Upper lobe of right lung (tissue), 1 donor: ENCODE data around the gene RAB11A. TPM values are rescaled to one million over a fixed set of nuclear protein-coding genes. Genes with fewer than 3 reads are reported as not detected.

Experiments
- ATAC-seq: fragments of 200-7000 bp; cut with Tn5 transposase; one replicate; pipeline ENCODE4 v1.9.1; 2020; ENCODE audit warnings: mild to moderate bottlenecking, moderate library complexity
- DNase-seq: peaks from one replicate; pipeline ENCODE4 v3.0.0-alpha.2; 2020
- H3K27ac ChIP-seq: fragments of 200-600 bp; one replicate; pipeline ENCODE4 v1.8.0; 2022
- H3K27me3 ChIP-seq: fragments of 200-600 bp; one replicate; pipeline ENCODE4 v1.8.0; 2022; ENCODE audit warnings: mild to moderate bottlenecking
- H3K36me3 ChIP-seq: fragments of 200-600 bp; one replicate; pipeline ENCODE4 v1.8.0; 2022
- H3K4me1 ChIP-seq: fragments of 200-600 bp; one replicate; pipeline ENCODE4 v1.8.0; 2022
- H3K4me3 ChIP-seq: fragments of 200-600 bp; one replicate; pipeline ENCODE4 v1.8.0; 2022; ENCODE audit warnings: mild to moderate bottlenecking
- H3K9me3 ChIP-seq: fragments of 200-600 bp; one replicate; pipeline ENCODE4 v1.8.0; 2022
- CTCF ChIP-seq: fragments of 200-600 bp; IDR thresholded peaks from one replicate; pipeline ENCODE4 v1.8.0; 2022; ENCODE audit warnings: antibody characterized with exemption
- intact Hi-C: fragments of 100-400 bp; cut with DNase I; formaldehyde crosslinking; loops from one replicate; pipeline ENCODE4 v1.11.0; 2022
- total RNA-seq: library from RNA; stranded (reverse); fragmentation: NEBNext Ultra II Directional; extraction: Animal tissue kit (Norgen Biotek cat#: 25700); gene quantifications from one replicate; pipeline ENCODE4 v1.2.1, GENCODE V29; 2021
- donor health status: DM: no; HTN: yes; CAD: no; lungs with severe emphysema.

The RAB11A gene
- total RNA-seq, 1 donor from 2014 or later, result 221 TPM

- intact Hi-C loops, result no loop called here
- TF ChIP-seq CTCF, result no peak
- DNase-seq (no peak), ATAC-seq (no peak)
- Histone ChIP-seq H3K4me3 (no peak overlapping the region), H3K27ac (no peak overlapping the region), H3K4me1 (no peaks in the 10 kb centered on the region), H3K27me3 (no peaks in the 10 kb centered on the region), H3K9me3 (no peaks in the 10 kb centered on the region), H3K36me3 (no peaks in the 10 kb centered on the region)
Measured at GRCh38 chr15:65851981-65852380, 17.3 kb upstream of the RAB11A start.

GRCh38 chr15:65856821-65857455 lies 12.4 kb upstream of the RAB11A start:
- no peak overlapping the region for H3K4me3 ChIP-seq
- intact Hi-C loops, result no loop called here
- no peak overlapping the region for H3K27ac ChIP-seq
- no peaks in the 10 kb centered on the region for H3K36me3 ChIP-seq
- H3K9me3 ChIP-seq, result no peaks in the 10 kb centered on the region
- DNase-seq (peak; percentile 82), ATAC-seq (peak; percentile 86)
- no peaks in the 10 kb centered on the region for H3K27me3 ChIP-seq
- H3K4me1 ChIP-seq, result no peaks in the 10 kb centered on the region
- peak; percentile 93 for TF ChIP-seq CTCF

- Histone ChIP-seq H3K4me1 (no peaks in the 10 kb centered on the region), H3K36me3 (no peaks in the 10 kb centered on the region), H3K9me3 (no peaks in the 10 kb centered on the region), H3K27ac (no peak overlapping the region), H3K4me3 (no peak overlapping the region), H3K27me3 (no peaks in the 10 kb centered on the region)
- ATAC-seq, result no peak
- no peak for TF ChIP-seq CTCF
- no peak for DNase-seq
- intact Hi-C loops, result no loop called here
Measured at GRCh38 chr15:65857718-65858402, 11.4 kb upstream of the RAB11A start.

GRCh38 chr15:65862682-65863081 lies 6.6 kb upstream of the RAB11A start:
- DNase-seq (no peak), ATAC-seq (peak; percentile 97)
- TF ChIP-seq CTCF, result peak; percentile 43
- Histone ChIP-seq H3K27ac (no peak overlapping the region), H3K4me1 (no peaks in the 10 kb centered on the region), H3K27me3 (no peaks in the 10 kb centered on the region), H3K9me3 (no peaks in the 10 kb centered on the region), H3K4me3 (no peak overlapping the region), H3K36me3 (no peaks in the 10 kb centered on the region)
- intact Hi-C loops, result no loop called here

- ATAC-seq, result no peak
- intact Hi-C loops, result no loop called here
Measured at GRCh38 chr15:65863106-65863505, 6.2 kb upstream of the RAB11A start.

More at GRCh38 chr15:65863106-65863505, 6.2 kb upstream of the RAB11A start:
- Histone ChIP-seq H3K36me3 (no peaks in the 10 kb centered on the region), H3K9me3 (no peaks in the 10 kb centered on the region), H3K4me1 (no peaks in the 10 kb centered on the region), H3K4me3 (no peak overlapping the region), H3K27me3 (no peaks in the 10 kb centered on the region), H3K27ac (no peak overlapping the region)
- TF ChIP-seq CTCF, result no peak
- DNase-seq, result no peak
